ENCODE data around the gene KLF3. TPM values are rescaled to one million over a fixed set of nuclear protein-coding genes. Genes with fewer than 3 reads are reported as not detected.

Gene KLF3
- total RNA-seq, 1 donor, result 25.3 TPM

- TF ChIP-seq, protein P1, sequence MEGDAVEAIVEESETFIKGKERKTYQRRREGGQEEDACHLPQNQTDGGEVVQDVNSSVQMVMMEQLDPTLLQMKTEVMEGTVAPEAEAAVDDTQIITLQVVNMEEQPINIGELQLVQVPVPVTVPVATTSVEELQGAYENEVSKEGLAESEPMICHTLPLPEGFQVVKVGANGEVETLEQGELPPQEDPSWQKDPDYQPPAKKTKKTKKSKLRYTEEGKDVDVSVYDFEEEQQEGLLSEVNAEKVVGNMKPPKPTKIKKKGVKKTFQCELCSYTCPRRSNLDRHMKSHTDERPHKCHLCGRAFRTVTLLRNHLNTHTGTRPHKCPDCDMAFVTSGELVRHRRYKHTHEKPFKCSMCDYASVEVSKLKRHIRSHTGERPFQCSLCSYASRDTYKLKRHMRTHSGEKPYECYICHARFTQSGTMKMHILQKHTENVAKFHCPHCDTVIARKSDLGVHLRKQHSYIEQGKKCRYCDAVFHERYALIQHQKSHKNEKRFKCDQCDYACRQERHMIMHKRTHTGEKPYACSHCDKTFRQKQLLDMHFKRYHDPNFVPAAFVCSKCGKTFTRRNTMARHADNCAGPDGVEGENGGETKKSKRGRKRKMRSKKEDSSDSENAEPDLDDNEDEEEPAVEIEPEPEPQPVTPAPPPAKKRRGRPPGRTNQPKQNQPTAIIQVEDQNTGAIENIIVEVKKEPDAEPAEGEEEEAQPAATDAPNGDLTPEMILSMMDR (IDR thresholded peaks at IDR 0.05; ENCODE audit: extremely low read depth, low read depth, low read length), result no peak
- H3K27me3 ChIP-seq (ENCODE audit: insufficient read depth, low read length), result no peaks in the 10 kb centered on the region
- DNase-seq (ENCODE audit: insufficient read length, low spot score, missing footprints), result no peak
- peaks cover 25% of the 10 kb centered on the region for H3K4me1 ChIP-seq (ENCODE audit: insufficient read depth, low read length)
- no peak overlapping the region for H3K4me3 ChIP-seq (ENCODE audit: insufficient read depth, low read length)
- no peak overlapping the region for H3K4me2 ChIP-seq (ENCODE audit: insufficient read depth, low read length)
- no peak overlapping the region for H3K27ac ChIP-seq (ENCODE audit: low read depth, low read length)
- no peaks in the 10 kb centered on the region for H3K9me3 ChIP-seq (ENCODE audit: low read depth, low read length)
- peaks cover 14% of the 10 kb centered on the region for H4K20me1 ChIP-seq (ENCODE audit: insufficient read depth, low read length)
- peaks cover 54% of the 10 kb centered on the region for H3K36me3 ChIP-seq (ENCODE audit: insufficient read depth, low read length)
- no peak overlapping the region for H2AFZ ChIP-seq (ENCODE audit: low read length)
- H3K79me2 ChIP-seq (ENCODE audit: insufficient read depth, low read length), result peaks cover 72% of the 10 kb centered on the region
Measured at GRCh38 chr4:38688676-38689355, 24.8 kb downstream of the KLF3 start.

GRCh38 chr4:38691251-38692008, 27.4 kb downstream of the KLF3 start:
- H3K4me1 ChIP-seq (ENCODE audit: insufficient read depth, low read length), result peaks cover 24% of the 10 kb centered on the region
- H3K79me2 ChIP-seq (ENCODE audit: insufficient read depth, low read length), result peaks cover 48% of the 10 kb centered on the region
- H3K4me3 ChIP-seq (ENCODE audit: insufficient read depth, low read length), result no peak overlapping the region
- no peak for DNase-seq (ENCODE audit: insufficient read length, low spot score, missing footprints)
- H3K27me3 ChIP-seq (ENCODE audit: insufficient read depth, low read length), result no peaks in the 10 kb centered on the region
- no peaks in the 10 kb centered on the region for H3K9me3 ChIP-seq (ENCODE audit: low read depth, low read length)
- no peak overlapping the region for H2AFZ ChIP-seq (ENCODE audit: low read length)
- TF ChIP-seq, protein P1 (IDR thresholded peaks at IDR 0.05; ENCODE audit: extremely low read depth, low read depth, low read length), result no peak
- peaks cover 9% of the 10 kb centered on the region for H4K20me1 ChIP-seq (ENCODE audit: insufficient read depth, low read length)
- peak overlapping the region; percentile 65 for H3K27ac ChIP-seq (ENCODE audit: low read depth, low read length)
- no peak overlapping the region for H3K4me2 ChIP-seq (ENCODE audit: insufficient read depth, low read length)
- peaks cover 75% of the 10 kb centered on the region for H3K36me3 ChIP-seq (ENCODE audit: insufficient read depth, low read length)

GRCh38 chr4:38692421-38692820, 28.4 kb downstream of the KLF3 start:
- TF ChIP-seq, protein P1 (IDR thresholded peaks at IDR 0.05; ENCODE audit: extremely low read depth, low read depth, low read length), result no peak
- H3K27ac ChIP-seq (ENCODE audit: low read depth, low read length), result peak overlapping the region; percentile 65
- H4K20me1 ChIP-seq (ENCODE audit: insufficient read depth, low read length), result peaks cover 8% of the 10 kb centered on the region
- H3K4me1 ChIP-seq (ENCODE audit: insufficient read depth, low read length), result peaks cover 14% of the 10 kb centered on the region
- peaks cover 38% of the 10 kb centered on the region for H3K79me2 ChIP-seq (ENCODE audit: insufficient read depth, low read length)
- no peaks in the 10 kb centered on the region for H3K9me3 ChIP-seq (ENCODE audit: low read depth, low read length)
- H3K4me3 ChIP-seq (ENCODE audit: insufficient read depth, low read length), result no peak overlapping the region
- DNase-seq (ENCODE audit: insufficient read length, low spot score, missing footprints), result no peak
- no peak overlapping the region for H2AFZ ChIP-seq (ENCODE audit: low read length)
- H3K36me3 ChIP-seq (ENCODE audit: insufficient read depth, low read length), result peaks cover 84% of the 10 kb centered on the region
- no peak overlapping the region for H3K4me2 ChIP-seq (ENCODE audit: insufficient read depth, low read length)
- no peaks in the 10 kb centered on the region for H3K27me3 ChIP-seq (ENCODE audit: insufficient read depth, low read length)

DNA sequence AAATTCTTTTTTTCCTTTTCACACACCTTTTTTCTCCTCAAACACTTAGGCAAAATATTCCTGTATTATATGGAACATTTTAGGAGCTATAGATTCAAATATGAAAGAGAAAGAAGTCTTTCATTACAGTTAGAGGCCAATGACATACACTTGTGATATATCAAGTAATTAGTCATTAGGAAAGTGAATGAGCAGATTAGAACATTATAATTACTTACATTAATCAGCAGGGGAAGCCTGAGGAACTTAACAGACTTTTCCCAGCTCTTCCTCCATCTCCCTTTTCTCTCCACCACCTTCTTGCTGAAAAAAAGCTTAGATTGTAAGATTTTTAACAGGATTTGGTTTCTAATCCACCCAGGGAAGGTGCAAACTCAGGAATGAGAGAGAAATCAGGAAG, 29.6 kb downstream of the KLF3 start:
- TF ChIP-seq, protein P1 (IDR thresholded peaks at IDR 0.05; ENCODE audit: extremely low read depth, low read depth, low read length), result no peak
- H3K79me2 ChIP-seq (ENCODE audit: insufficient read depth, low read length), result peaks cover 26% of the 10 kb centered on the region

More for the DNA sequence above, 29.6 kb downstream of the KLF3 start:
- no peak overlapping the region for H2AFZ ChIP-seq (ENCODE audit: low read length)
- H3K27ac ChIP-seq (ENCODE audit: low read depth, low read length), result no peak overlapping the region
- H3K9me3 ChIP-seq (ENCODE audit: low read depth, low read length), result no peaks in the 10 kb centered on the region
- DNase-seq (ENCODE audit: insufficient read length, low spot score, missing footprints), result no peak
- H3K4me1 ChIP-seq (ENCODE audit: insufficient read depth, low read length), result peaks cover 9% of the 10 kb centered on the region
- H3K4me3 ChIP-seq (ENCODE audit: insufficient read depth, low read length), result no peak overlapping the region
- H3K36me3 ChIP-seq (ENCODE audit: insufficient read depth, low read length), result peaks cover 85% of the 10 kb centered on the region
- H3K27me3 ChIP-seq (ENCODE audit: insufficient read depth, low read length), result no peaks in the 10 kb centered on the region
- H3K4me2 ChIP-seq (ENCODE audit: insufficient read depth, low read length), result no peak overlapping the region
- H4K20me1 ChIP-seq (ENCODE audit: insufficient read depth, low read length), result no peaks in the 10 kb centered on the region

Measured in osteoblast (primary cell).